Natural killer cell (primary cell): ENCODE measurements around the gene CTSH. TPM values are rescaled to one million over a fixed set of nuclear protein-coding genes. Genes with fewer than 3 reads are reported as not detected.
"Not testable (repeated sequence)": the region's sequence is repeated elsewhere in the genome, so short reads cannot be mapped to it uniquely, and the experiment has no call there.

Source experiments
- ATAC-seq, 3 donors: fragments of 150-1000 bp in 2 of 3; fragments of 200-7000 bp in 1 of 3; cut with Tn5 transposase; 1 replicate in 1 of 3; 2 replicates in 2 of 3; pipeline ENCODE4 v1.10.0; 2021; ENCODE audit warnings: mild to moderate bottlenecking in 2 of 3, moderate library complexity in 2 of 3
- DNase-seq, 2 donors: peaks; one replicate each; pipeline versions ENCODE4 v3.0.0 to v3.0.0-alpha.2; 2013 to 2021; ENCODE audit warnings: mixed read lengths in 1 of 2
- H3K27ac ChIP-seq: one replicate; pipeline ENCODE4 v1.5.1; 2013; ENCODE audit warnings: mild to moderate bottlenecking, low read length
- H3K27me3 ChIP-seq: one replicate; pipeline ENCODE4 v1.6.1; 2013; ENCODE audit warnings: low read length; ENCODE audit not compliant: control insufficient read depth, insufficient read depth
- H3K36me3 ChIP-seq: one replicate; pipeline ENCODE4 v1.6.1; 2013; ENCODE audit warnings: low read length; ENCODE audit not compliant: control insufficient read depth, insufficient read depth
- H3K4me1 ChIP-seq: one replicate; pipeline ENCODE4 v1.6.1; 2013; ENCODE audit warnings: low read length; ENCODE audit not compliant: control insufficient read depth, insufficient read depth
- H3K4me3 ChIP-seq: one replicate; pipeline ENCODE4 v1.5.1; 2013; ENCODE audit warnings: low read length
- H3K9me3 ChIP-seq: one replicate; pipeline ENCODE4 v1.6.1; 2013; ENCODE audit warnings: low read length; ENCODE audit not compliant: control insufficient read depth, insufficient read depth
- H3K27ac Mint-ChIP-seq, 2 donors: one replicate each; pipeline ENCODE4 v1.8.0; 2022; ENCODE audit warnings: mild to moderate bottlenecking in 2 of 2, mixed read lengths in 2 of 2, moderate library complexity in 1 of 2
- H3K27me3 Mint-ChIP-seq, 2 donors: one replicate each; pipeline ENCODE4 v1.8.0; 2022; ENCODE audit warnings: low read depth in 2 of 2, mixed read lengths in 2 of 2
- H3K36me3 Mint-ChIP-seq: one replicate; pipeline ENCODE4 v1.8.0; 2022; ENCODE audit warnings: mixed read lengths
- H3K4me1 Mint-ChIP-seq, 2 donors: one replicate each; pipeline ENCODE4 v1.8.0; 2022; ENCODE audit warnings: mixed read lengths in 2 of 2
- H3K4me3 Mint-ChIP-seq: one replicate; pipeline ENCODE4 v1.8.0; 2022; ENCODE audit warnings: mild to moderate bottlenecking, moderate library complexity, mixed read lengths
- H3K9me3 Mint-ChIP-seq, 2 donors: one replicate each; pipeline ENCODE4 v1.8.0; 2022; ENCODE audit warnings: mixed read lengths in 2 of 2
- WGBS: methylation state at CpG from one replicate; pipeline ENCODE4 v1.1.7; 2013; ENCODE audit warnings: missing lambda C conversion rate; ENCODE audit not compliant: insufficient coverage; 5-methylcytosine and 5-hydroxymethylcytosine counted together
- intact Hi-C: fragments of 100-400 bp; cut with micrococcal nuclease; formaldehyde crosslinking; loops from one replicate; pipeline ENCODE4 v1.14.2; 2022
- total RNA-seq, 4 donors: library from RNA; stranded (reverse); fragments of 120-200 nt in 1 of 4; gene quantifications; one replicate each; pipeline versions ENCODE4 v1.2.3 to v1.2.4, GENCODE V29; 2013 to 2022
- TF ChIP-seq, protein P1 (sequence below): fragments of 200-600 bp; IDR thresholded peaks from one replicate; pipeline ENCODE4 v1.8.0; 2022; ENCODE audit warnings: antibody characterized with exemption

The CTSH gene
- total RNA-seq, 3 donors from 2014 or later (not counting 1 experiment from before 2014, with no cell fraction given): 8.8 to 18.1 (median 9.7) TPM

DNA sequence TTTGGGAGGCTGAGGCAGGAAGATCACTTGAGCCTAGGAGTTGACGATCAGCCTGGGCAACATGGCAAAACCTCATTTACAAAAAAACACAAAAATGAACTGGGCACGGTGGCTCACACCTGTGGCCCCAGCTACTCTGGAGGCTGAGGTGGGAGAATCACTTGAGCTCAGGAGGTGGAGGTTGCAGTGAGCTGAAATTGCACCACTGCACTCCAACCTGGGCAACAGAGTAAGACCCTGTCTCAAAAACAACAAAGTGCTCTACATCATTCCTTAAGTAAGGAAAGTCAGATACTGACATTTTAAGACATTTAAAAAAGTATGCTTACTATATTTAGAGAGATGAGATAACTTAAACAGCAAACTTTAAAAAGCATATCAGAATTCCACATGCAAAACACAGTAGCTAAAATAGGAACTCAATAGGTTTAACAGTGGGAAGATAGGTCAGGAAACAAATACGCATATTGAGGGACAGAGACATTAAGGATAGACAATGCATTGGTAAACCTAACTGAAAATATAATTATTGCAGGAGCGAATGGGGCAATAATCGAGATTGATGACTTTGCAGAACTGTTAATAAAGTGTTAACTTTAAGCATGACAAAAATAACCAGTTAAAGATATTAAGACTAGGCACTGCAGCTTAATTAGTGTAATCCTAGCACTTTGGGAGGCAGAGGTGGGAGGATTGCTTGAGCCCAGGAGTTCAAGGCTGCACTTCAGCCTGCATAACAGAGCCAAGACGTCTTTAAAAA lies 40.1 kb downstream of the CTSH start:
- intact Hi-C loops: no loop called here
- Mint-ChIP-seq H3K27me3 (no peaks in the 10 kb centered on the region), H3K4me3 (no peak overlapping the region), H3K9me3 (no peaks in the 10 kb centered on the region), H3K27ac (peak overlapping the region; percentile 13 to 29), H3K4me1 (peaks cover 18 to 21% of the 10 kb centered on the region in 2 donors), H3K36me3 (peaks cover 17% of the 10 kb centered on the region)
- DNase-seq (no peak), ATAC-seq (no peak)
- TF ChIP-seq, protein P1, sequence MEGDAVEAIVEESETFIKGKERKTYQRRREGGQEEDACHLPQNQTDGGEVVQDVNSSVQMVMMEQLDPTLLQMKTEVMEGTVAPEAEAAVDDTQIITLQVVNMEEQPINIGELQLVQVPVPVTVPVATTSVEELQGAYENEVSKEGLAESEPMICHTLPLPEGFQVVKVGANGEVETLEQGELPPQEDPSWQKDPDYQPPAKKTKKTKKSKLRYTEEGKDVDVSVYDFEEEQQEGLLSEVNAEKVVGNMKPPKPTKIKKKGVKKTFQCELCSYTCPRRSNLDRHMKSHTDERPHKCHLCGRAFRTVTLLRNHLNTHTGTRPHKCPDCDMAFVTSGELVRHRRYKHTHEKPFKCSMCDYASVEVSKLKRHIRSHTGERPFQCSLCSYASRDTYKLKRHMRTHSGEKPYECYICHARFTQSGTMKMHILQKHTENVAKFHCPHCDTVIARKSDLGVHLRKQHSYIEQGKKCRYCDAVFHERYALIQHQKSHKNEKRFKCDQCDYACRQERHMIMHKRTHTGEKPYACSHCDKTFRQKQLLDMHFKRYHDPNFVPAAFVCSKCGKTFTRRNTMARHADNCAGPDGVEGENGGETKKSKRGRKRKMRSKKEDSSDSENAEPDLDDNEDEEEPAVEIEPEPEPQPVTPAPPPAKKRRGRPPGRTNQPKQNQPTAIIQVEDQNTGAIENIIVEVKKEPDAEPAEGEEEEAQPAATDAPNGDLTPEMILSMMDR: no peak
- H3K36me3 ChIP-seq: peaks cover 79% of the 10 kb centered on the region
- no peaks in the 10 kb centered on the region for H3K9me3 ChIP-seq
- H3K4me3 ChIP-seq: no peak overlapping the region
- H3K27me3 ChIP-seq: no peaks in the 10 kb centered on the region
- H3K27ac ChIP-seq: no peak overlapping the region
- 92% methylated on average over 6 of the region's 6 CpGs for WGBS
- peaks cover 6% of the 10 kb centered on the region for H3K4me1 ChIP-seq

DNA sequence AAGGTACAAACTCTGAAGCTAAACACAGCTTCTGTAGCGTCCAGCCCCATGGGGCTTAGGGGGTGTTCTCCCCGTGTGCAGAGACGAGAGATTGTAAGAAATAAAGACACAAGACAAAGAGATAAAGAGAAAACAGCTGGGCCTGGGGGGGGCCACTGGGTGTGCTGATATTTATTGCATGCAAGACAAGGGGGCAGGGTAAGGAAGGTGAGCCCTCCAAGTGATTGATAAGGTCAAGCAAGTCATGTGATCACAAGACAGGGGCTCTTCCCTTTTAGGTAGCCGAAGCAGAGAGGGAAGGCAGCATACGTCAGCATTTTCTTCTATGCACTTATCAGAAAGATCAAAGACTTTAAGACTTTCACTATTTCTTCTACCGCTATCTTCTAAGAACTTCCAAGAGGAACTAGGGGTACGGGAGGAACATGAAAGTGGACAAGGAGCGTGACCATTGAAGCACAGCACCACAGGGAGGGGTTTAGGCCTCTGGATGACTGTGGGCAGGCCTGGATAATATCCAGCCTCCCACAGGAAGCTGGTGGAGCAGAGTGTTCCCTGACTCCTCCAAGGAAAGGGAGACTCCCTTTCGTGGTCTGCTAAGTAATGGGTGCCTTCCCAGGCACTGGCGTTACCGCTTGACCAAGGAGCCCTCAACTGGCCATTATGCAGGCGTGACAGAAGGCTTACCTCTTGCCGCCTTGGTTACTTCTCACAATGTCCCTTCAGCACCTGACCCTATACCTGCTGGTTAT lies 42.4 kb downstream of the CTSH start:
- H3K27me3 Mint-ChIP-seq, ATAC-seq, H3K9me3 ChIP-seq, DNase-seq, H3K27ac ChIP-seq, H3K4me3 ChIP-seq, H3K9me3 Mint-ChIP-seq, H3K27me3 ChIP-seq, intact Hi-C loops, H3K4me1 ChIP-seq: not testable (repeated sequence)
- Mint-ChIP-seq H3K36me3 (peaks cover 22% of the 10 kb centered on the region), H3K4me3 (peak overlapping the region; percentile 11), H3K27ac (peak overlapping the region; percentile 17 to 46), H3K4me1 (peaks cover 11 to 23% of the 10 kb centered on the region in 2 donors)
- H3K36me3 ChIP-seq: peaks cover 85% of the 10 kb centered on the region
- WGBS: 94% methylated on average over 7 of the region's 13 CpGs

DNA sequence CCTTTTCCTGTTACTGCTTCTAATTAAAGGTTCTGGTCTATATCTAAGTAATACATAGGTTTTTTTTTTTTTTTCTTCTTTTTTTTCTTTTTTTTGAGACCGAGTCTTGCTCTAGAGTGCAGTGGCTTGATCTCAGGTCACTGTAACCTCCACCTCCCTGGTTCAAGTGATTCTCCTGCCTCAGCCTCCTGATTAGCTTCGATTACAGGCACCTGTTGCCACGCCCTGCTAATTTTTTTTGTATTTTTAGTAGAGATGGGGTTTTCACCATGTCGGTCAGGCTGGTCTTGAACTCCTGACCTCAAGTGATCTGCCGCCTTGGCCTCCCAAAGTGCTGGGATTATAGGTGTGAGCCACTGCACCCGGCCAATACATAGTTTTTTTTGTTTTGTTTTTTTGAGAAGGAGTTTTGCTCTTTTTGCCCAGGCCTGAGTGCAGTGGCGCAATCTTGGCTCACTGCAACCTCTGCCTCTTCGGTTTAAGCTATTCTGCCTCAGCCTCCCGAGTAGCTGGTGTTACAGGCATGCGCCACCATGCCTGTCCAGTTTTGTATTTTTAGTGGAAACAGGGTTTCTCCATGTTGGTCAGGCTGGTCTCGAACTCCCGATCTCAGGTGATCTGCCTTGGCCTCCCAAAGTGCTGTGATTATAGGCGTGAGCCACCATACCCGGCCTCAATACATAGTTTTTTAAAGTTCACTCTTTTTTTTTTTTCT lies 43.9 kb downstream of the CTSH start:
- H3K9me3 ChIP-seq, H3K4me3 ChIP-seq, H3K27ac ChIP-seq, ATAC-seq, H3K4me3 Mint-ChIP-seq, H3K27me3 Mint-ChIP-seq, intact Hi-C loops, DNase-seq, H3K4me1 ChIP-seq, H3K9me3 Mint-ChIP-seq, H3K27ac Mint-ChIP-seq, H3K27me3 ChIP-seq: not testable (repeated sequence)
- peaks cover 5 to 22% of the 10 kb centered on the region in 2 donors for H3K4me1 Mint-ChIP-seq
- peaks cover 27% of the 10 kb centered on the region for H3K36me3 Mint-ChIP-seq
- 95% methylated on average over 13 of the region's 14 CpGs for WGBS
- peaks cover 80% of the 10 kb centered on the region for H3K36me3 ChIP-seq

DNA sequence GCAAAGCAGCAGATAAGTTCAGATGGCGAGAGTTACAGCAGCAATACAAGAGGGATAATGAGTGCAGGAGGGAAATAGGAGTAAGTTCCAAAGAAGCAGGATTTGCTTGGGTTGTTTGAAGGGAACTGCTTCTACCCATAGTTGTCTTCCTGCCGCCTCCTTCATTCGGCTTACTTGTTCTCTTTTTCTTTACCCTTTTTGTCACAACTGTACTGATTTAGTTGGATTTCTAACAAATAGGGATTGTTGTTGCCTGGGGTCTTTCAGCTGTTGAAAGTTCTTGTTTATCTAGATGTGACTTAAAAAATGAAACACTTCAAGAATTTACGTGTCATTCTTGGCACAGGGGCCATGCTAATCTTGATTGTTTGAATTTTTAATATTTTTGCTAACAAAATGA lies 46.3 kb downstream of the CTSH start:
- Mint-ChIP-seq H3K27ac (peak overlapping the region in 1 of 2 donors; percentile 59), H3K9me3 (no peaks in the 10 kb centered on the region), H3K4me3 (no peak overlapping the region), H3K4me1 (peaks cover 0 to 16% of the 10 kb centered on the region in 2 donors), H3K27me3 (no peaks in the 10 kb centered on the region), H3K36me3 (peaks cover 32% of the 10 kb centered on the region)
- intact Hi-C loops: no loop called here
- Histone ChIP-seq H3K4me1 (no peaks in the 10 kb centered on the region), H3K27ac (no peak overlapping the region), H3K4me3 (no peak overlapping the region), H3K9me3 (no peaks in the 10 kb centered on the region), H3K36me3 (peaks cover 80% of the 10 kb centered on the region), H3K27me3 (no peaks in the 10 kb centered on the region)
- 94% methylated on average over 2 of the region's 4 CpGs for WGBS
- TF ChIP-seq, protein P1: no peak
- ATAC-seq (no peak), DNase-seq (no peak)
